Measurements from ENCODE around the gene STOX2. TPM values are rescaled to one million over a fixed set of nuclear protein-coding genes. Genes with fewer than 3 reads are reported as not detected.

Gene STOX2
- total and polyA plus RNA-seq, 2 experiments from 2014 or later, result 6.4 to 20.1 TPM

DNA sequence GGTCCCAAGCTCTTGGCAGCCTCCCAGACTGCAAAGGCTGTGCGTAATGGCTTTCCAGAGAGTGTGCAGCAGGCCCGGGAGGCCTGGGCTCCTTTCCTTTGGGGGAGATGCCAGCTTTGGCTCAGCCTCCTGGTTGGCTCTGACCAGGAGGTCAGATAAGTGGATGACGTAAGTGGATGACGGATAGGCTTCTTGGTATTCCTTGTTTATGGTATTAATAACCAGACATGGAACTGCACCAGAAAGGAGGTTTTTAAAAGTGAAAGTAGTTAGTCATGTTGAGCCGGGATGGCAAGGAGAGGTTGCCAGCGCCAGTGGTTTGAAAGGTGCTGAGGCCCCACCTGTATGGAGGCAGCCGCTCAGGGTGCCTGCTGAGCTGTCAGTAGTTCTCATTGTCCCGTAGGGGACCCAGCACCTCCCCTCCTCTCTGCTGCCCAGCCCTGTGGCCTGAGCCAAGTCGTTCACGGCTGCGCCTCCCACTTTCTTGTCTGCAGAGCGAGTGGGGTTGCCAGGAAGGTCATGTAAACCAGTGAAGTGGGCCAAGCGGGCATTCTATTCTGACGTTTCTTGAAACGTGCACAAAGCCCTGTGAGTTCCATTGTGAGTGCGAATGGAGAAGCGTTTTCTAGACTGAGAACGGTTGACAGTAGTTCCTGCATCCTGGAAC lies 28.7 kb upstream of the STOX2 start:
- Histone ChIP-seq H3K9me3 (ENCODE audit: low read depth) (no peaks in the 10 kb centered on the region), H3K27me3 (no peaks in the 10 kb centered on the region), H3K4me3 (no peak overlapping the region), H3K27ac (no peak overlapping the region), H3K4me1 (ENCODE audit: low read depth) (no peaks in the 10 kb centered on the region), H3K36me3 (no peaks in the 10 kb centered on the region)
- DNase-seq (ENCODE audit: low read depth in 1 of 2, low spot score in 1 of 2), result peak in 1 of 2 donors; percentile 93
- TF ChIP-seq, protein P1, sequence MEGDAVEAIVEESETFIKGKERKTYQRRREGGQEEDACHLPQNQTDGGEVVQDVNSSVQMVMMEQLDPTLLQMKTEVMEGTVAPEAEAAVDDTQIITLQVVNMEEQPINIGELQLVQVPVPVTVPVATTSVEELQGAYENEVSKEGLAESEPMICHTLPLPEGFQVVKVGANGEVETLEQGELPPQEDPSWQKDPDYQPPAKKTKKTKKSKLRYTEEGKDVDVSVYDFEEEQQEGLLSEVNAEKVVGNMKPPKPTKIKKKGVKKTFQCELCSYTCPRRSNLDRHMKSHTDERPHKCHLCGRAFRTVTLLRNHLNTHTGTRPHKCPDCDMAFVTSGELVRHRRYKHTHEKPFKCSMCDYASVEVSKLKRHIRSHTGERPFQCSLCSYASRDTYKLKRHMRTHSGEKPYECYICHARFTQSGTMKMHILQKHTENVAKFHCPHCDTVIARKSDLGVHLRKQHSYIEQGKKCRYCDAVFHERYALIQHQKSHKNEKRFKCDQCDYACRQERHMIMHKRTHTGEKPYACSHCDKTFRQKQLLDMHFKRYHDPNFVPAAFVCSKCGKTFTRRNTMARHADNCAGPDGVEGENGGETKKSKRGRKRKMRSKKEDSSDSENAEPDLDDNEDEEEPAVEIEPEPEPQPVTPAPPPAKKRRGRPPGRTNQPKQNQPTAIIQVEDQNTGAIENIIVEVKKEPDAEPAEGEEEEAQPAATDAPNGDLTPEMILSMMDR (IDR thresholded peaks at IDR 0.05; ENCODE audit: low read depth, low read length), result no peak

- Histone ChIP-seq H3K27ac (no peak overlapping the region), H3K27me3 (no peaks in the 10 kb centered on the region), H3K9me3 (ENCODE audit: low read depth) (no peaks in the 10 kb centered on the region), H3K4me1 (ENCODE audit: low read depth) (no peaks in the 10 kb centered on the region), H3K4me3 (no peak overlapping the region), H3K36me3 (no peaks in the 10 kb centered on the region)
- DNase-seq (ENCODE audit: low read depth in 1 of 2, low spot score in 1 of 2), result no peak
- TF ChIP-seq, protein P1 (IDR thresholded peaks at IDR 0.05; ENCODE audit: low read depth, low read length), result no peak
Observed at GRCh38 chr4:183878251-183878970, 26.7 kb upstream of the STOX2 start.

GRCh38 chr4:183885205-183885720 lies 19.8 kb upstream of the STOX2 start:
- H3K4me1 ChIP-seq (ENCODE audit: low read depth), result no peaks in the 10 kb centered on the region
- no peaks in the 10 kb centered on the region for H3K9me3 ChIP-seq (ENCODE audit: low read depth)
- H3K27me3 ChIP-seq, result no peaks in the 10 kb centered on the region
- TF ChIP-seq, protein P1 (IDR thresholded peaks at IDR 0.05; ENCODE audit: low read depth, low read length), result no peak
- H3K36me3 ChIP-seq, result no peaks in the 10 kb centered on the region
- H3K4me3 ChIP-seq, result no peak overlapping the region
- DNase-seq (ENCODE audit: low read depth in 1 of 2, low spot score in 1 of 2), result no peak
- no peak overlapping the region for H3K27ac ChIP-seq

DNA sequence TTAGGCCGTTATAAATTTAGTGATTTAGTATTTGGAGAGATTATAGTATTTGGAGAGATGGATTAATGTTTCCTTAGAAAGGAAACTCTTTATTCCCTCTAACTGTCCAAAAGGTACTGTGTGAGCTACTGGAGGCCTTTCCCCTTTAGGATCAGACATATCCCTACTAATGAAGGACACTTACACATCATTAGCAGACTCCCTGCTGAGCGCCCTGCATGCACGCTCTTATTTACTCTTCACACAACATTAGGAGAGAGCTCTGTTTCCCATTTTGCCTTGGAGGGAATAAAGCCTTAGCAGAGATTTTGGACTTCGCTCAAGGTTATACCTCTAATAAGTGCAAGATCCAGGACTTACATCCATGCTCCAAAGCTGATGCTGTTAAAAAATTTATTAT lies 17.8 kb upstream of the STOX2 start:
- Histone ChIP-seq H3K9me3 (ENCODE audit: low read depth) (no peaks in the 10 kb centered on the region), H3K27ac (no peak overlapping the region), H3K4me3 (no peak overlapping the region), H3K4me1 (ENCODE audit: low read depth) (no peaks in the 10 kb centered on the region), H3K36me3 (no peaks in the 10 kb centered on the region), H3K27me3 (no peaks in the 10 kb centered on the region)
- no peak for DNase-seq (ENCODE audit: low read depth in 1 of 2, low spot score in 1 of 2)
- TF ChIP-seq, protein P1 (IDR thresholded peaks at IDR 0.05; ENCODE audit: low read depth, low read length), result no peak

DNA sequence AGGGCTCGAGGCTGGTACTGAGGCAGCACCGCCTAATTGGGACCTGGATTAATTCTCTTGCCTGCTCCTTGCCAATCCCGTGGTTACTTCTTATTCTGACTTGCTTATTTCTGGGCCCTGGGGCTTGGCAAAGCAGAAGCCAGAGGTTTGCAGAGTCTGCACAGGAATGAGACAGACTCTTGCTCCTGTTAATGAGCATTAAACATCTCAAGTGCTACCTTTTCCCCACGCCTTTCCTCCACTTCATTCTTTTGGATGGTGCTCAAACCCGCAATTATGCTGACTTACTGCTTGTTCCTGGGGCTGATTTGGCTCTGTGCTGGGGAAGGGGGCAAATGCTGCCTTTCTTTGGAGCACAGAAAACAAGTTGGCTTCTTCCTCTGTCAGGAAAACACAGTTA lies 16.5 kb upstream of the STOX2 start:
- Histone ChIP-seq H3K27me3 (no peaks in the 10 kb centered on the region), H3K36me3 (no peaks in the 10 kb centered on the region), H3K4me3 (no peak overlapping the region), H3K4me1 (ENCODE audit: low read depth) (no peaks in the 10 kb centered on the region), H3K9me3 (ENCODE audit: low read depth) (no peaks in the 10 kb centered on the region), H3K27ac (no peak overlapping the region)
- DNase-seq (ENCODE audit: low read depth in 1 of 2, low spot score in 1 of 2), result no peak
- TF ChIP-seq, protein P1 (IDR thresholded peaks at IDR 0.05; ENCODE audit: low read depth, low read length), result no peak

Data from cardiac muscle cell (in vitro differentiated cells and primary cell).